Measurements from ENCODE around the gene AFG1L. TPM values are rescaled to one million over a fixed set of nuclear protein-coding genes. Genes with fewer than 3 reads are reported as not detected.
A peak's percentile ranks its signal among the peaks of the same experiment; 100 is the strongest.
"Not testable (repeated sequence)": the region's sequence is repeated elsewhere in the genome, so short reads cannot be mapped to it uniquely, and the experiment has no call there.

AFG1L gene
- total RNA-seq (9.8 TPM), polyA plus RNA-seq (3.9 TPM)
- long read RNA-seq, donor 1, result 0 reads
- long read RNA-seq, donor 2, result 0 reads
- long read RNA-seq, donor 3, full-length matches to known transcripts, result 2 of 2 reads
- long read RNA-seq, donor 3, partial matches to known transcripts, result 0 of 2 reads
- long read RNA-seq, donor 3, other reads (novel, unspliced or antisense), result 0 of 2 reads
- long read RNA-seq, donor 4, result 0 reads
- long read RNA-seq, donor 5, full-length matches to known transcripts, result 1 of 1 reads
- long read RNA-seq, donor 5, partial matches to known transcripts, result 0 of 1 reads
- long read RNA-seq, donor 5, other reads (novel, unspliced or antisense), result 0 of 1 reads
- long read RNA-seq, donor 6, full-length matches to known transcripts, result 2 of 2 reads
- long read RNA-seq, donor 6, partial matches to known transcripts, result 0 of 2 reads
- long read RNA-seq, donor 6, other reads (novel, unspliced or antisense), result 0 of 2 reads
- long read RNA-seq, donor 7, result 0 reads
- long read RNA-seq, donor 8, result 0 reads
- long read RNA-seq, donor 9, full-length matches to known transcripts, result 1 of 1 reads
- long read RNA-seq, donor 9, partial matches to known transcripts, result 0 of 1 reads
- long read RNA-seq, donor 9, other reads (novel, unspliced or antisense), result 0 of 1 reads
- long read RNA-seq, donor 10, result 0 reads

DNA sequence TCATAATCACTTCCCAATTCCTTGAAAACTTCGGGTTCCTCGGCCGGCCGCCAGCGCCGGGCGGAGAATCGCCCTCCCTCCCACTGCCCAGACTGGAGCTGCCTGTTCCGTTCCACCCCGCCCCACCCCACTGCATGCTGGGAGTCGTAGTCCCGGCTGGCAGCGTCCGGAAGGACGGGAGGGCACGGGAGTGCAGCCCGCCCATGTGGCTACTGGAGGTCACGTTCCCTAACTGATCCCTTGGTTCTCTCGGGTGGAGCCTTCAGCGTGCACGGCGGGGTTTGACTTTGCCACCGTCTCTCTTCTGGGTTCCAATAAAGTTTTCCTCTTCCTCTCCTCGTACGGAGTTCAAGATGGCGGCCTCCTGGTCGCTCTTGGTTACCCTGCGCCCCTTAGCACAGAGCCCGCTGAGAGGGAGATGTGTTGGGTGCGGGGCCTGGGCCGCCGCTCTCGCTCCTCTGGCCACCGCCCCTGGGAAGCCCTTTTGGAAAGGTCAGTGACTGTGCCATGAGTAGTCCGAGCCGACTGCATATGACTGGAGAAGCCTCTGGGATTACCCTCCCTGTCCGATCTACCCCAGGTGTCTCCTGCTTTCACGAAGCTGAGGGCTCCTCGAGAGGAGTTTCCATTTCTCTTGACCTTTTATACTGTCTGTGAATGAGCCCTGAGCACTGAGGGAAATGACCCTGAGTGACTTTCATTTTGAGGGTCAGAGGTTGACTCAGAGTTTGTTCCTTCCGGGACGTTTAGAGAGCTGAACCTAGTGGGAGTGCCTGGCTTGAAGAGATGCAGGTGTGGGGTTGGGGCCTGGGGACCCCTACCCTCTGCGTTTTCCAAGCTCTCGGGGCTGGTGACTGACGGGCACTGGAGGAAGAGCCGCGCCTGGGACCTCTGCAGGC, at the start of gene AFG1L:
AFG1L (plus strand) TSS at position 328 of the 899 bp plus-strand sequence; CDS start at position 354, 26 bp downstream.
- no peaks in the 10 kb centered on the region for H3K36me3 ChIP-seq (ENCODE audit: control insufficient read depth in 2 of 2, insufficient read depth in 2 of 2, low read length in 1 of 2)
- H3K4me1 ChIP-seq (ENCODE audit: control insufficient read depth in 2 of 2, insufficient read depth in 2 of 2, low read length in 2 of 2), result peaks cover 5 to 10% of the 10 kb centered on the region in 2 donors
- H3K27ac ChIP-seq (ENCODE audit: low read depth in 1 of 2, low read length in 1 of 2), result peak within 1 kb of the TSS; percentile 94 to 98
- 2% methylated on average over 46 of the region's 46 CpGs for WGBS
- no peaks in the 10 kb centered on the region for H3K9me3 ChIP-seq (ENCODE audit: control insufficient read depth in 2 of 2, insufficient read depth in 1 of 2, low read length in 1 of 2)
- peak; percentile 66 to 92 (median 83) for DNase-seq (ENCODE audit: low read depth in 6 of 9, low spot score in 9 of 9)
- peak within 1 kb of the TSS; percentile 86 to 95 for H3K4me3 ChIP-seq (ENCODE audit: low read length in 2 of 2)
- H3K27me3 ChIP-seq (ENCODE audit: control insufficient read depth in 2 of 2, insufficient read depth in 1 of 2, low read length in 1 of 2), result no peaks in the 10 kb centered on the region

DNA sequence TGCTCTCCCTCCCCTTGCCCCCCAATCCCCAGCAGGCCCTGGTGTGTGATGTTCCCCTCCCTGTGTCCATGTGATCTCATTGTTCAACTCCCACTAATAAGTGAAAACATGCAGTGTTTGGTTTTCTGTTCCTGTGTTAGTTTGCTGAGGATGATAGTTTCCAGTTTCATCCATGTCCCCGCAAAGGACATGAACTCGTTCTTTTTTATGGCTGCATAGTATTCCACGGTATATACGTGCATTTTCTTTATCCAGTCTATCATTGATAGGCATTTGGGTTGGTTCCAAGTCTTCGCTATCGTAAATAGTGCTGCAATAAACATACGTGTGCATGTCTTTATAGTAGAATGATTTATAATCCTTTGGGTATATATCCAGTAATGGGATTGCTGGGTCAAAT, 49.8 kb upstream of the AFG1L start:
- 98% methylated on average over 7 of the region's 7 CpGs for WGBS
- not testable (repeated sequence) for DNase-seq (ENCODE audit: low read depth in 6 of 9, low spot score in 9 of 9); H3K9me3 ChIP-seq (ENCODE audit: control insufficient read depth in 2 of 2, insufficient read depth in 1 of 2, low read length in 1 of 2); H3K36me3 ChIP-seq (ENCODE audit: control insufficient read depth in 2 of 2, insufficient read depth in 2 of 2, low read length in 1 of 2); H3K4me1 ChIP-seq (ENCODE audit: control insufficient read depth in 2 of 2, insufficient read depth in 2 of 2, low read length in 2 of 2); H3K4me3 ChIP-seq (ENCODE audit: low read length in 2 of 2); H3K27me3 ChIP-seq (ENCODE audit: control insufficient read depth in 2 of 2, insufficient read depth in 1 of 2, low read length in 1 of 2); H3K27ac ChIP-seq (ENCODE audit: low read depth in 1 of 2, low read length in 1 of 2)

DNA sequence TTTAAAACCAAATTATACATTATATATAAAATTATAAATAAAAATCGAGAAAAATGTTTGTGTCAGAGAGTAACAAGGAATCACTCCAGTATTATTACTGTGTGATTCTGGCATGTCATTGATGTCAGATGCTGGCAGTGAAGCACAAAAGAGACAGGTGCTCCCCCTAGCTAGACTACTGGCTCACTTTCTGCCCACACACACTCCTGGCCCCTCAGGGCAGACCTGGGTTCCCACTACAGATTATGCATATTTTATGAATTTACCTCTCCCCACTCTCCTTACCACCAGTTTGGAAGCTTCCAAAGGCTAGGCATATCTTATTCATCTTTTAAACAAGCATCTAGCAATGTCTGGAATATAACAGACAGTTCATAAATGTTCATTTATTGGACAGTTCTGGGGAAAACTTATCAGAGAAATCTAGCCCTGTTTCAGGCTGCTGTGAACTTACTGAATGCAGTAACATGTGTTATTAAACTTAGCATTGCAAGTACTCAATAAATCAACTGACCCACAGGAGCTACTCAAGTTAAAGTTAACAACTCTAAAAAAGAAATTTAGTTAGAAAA, 46.8 kb upstream of the AFG1L start:
- Histone ChIP-seq H3K27ac (ENCODE audit: low read depth in 1 of 2, low read length in 1 of 2) (no peak overlapping the region), H3K4me3 (ENCODE audit: low read length in 2 of 2) (no peak overlapping the region), H3K4me1 (ENCODE audit: control insufficient read depth in 2 of 2, insufficient read depth in 2 of 2, low read length in 2 of 2) (peaks cover 0 to 4% of the 10 kb centered on the region in 2 donors), H3K9me3 (ENCODE audit: control insufficient read depth in 2 of 2, insufficient read depth in 1 of 2, low read length in 1 of 2) (peaks cover 0 to 1% of the 10 kb centered on the region in 2 donors), H3K27me3 (ENCODE audit: control insufficient read depth in 2 of 2, insufficient read depth in 1 of 2, low read length in 1 of 2) (no peaks in the 10 kb centered on the region), H3K36me3 (ENCODE audit: control insufficient read depth in 2 of 2, insufficient read depth in 2 of 2, low read length in 1 of 2) (peaks cover 0 to 6% of the 10 kb centered on the region in 2 donors)
- 97% methylated on average over 1 of the region's 1 CpG for WGBS
- no peak for DNase-seq (ENCODE audit: low read depth in 6 of 9, low spot score in 9 of 9)

DNA sequence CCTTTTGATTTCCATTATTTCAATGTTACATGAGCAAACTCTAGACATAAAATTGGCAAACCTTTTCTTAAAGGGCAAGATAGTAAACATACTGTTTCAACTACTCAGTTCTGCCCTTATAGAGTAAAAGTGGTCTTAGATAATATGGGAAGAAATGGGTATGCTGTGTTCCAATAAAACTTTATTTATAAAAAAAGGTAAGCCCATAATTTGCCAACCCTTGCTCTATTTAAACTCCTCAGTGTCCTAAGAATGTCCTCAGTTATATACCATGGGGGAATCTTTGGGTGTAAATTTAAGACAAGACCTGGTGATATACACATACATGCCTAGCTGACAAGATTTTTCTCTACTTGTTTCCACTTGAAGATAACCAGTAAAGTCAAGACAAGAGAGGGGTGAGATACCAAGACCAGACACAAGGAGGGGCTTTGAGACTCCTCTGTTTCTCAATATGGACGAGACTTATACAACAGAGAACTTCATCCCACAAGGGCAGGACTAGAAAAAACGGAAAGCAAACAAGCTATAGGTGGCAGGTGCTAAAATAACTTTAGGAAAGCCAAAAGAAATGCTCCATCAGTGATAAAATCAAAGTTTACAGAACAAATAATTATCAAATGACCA, 44.5 kb upstream of the AFG1L start:
- Histone ChIP-seq H3K4me3 (ENCODE audit: low read length in 2 of 2) (no peak overlapping the region), H3K27me3 (ENCODE audit: control insufficient read depth in 2 of 2, insufficient read depth in 1 of 2, low read length in 1 of 2) (no peaks in the 10 kb centered on the region), H3K9me3 (ENCODE audit: control insufficient read depth in 2 of 2, insufficient read depth in 1 of 2, low read length in 1 of 2) (no peaks in the 10 kb centered on the region), H3K27ac (ENCODE audit: low read depth in 1 of 2, low read length in 1 of 2) (no peak overlapping the region), H3K4me1 (ENCODE audit: control insufficient read depth in 2 of 2, insufficient read depth in 2 of 2, low read length in 2 of 2) (peaks cover under 1 to 4% of the 10 kb centered on the region in 2 donors), H3K36me3 (ENCODE audit: control insufficient read depth in 2 of 2, insufficient read depth in 2 of 2, low read length in 1 of 2) (peaks cover 0 to 10% of the 10 kb centered on the region in 2 donors)
- 89% methylated on average over 2 of the region's 2 CpGs for WGBS
- DNase-seq (ENCODE audit: low read depth in 6 of 9, low spot score in 9 of 9), result peak in 1 of 9 donors; percentile 22

DNA sequence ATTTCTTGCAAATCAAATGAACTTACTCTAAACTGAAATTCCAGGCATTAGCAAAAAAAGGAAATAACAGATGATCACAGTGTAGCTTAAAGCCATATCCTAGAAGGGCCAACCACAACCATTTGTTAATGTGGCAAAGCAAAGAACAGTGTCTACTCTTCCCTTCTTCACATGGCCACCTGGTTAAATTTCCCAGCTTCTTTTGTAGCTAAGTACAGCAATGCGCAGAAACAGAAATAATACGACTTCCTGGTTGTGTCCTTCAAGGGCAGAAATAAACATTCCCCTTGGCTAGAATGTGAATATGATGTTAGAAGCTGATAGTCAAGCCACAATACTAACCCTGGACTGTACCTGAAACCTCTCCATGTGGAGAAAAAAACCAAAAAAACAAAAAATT, 43.6 kb upstream of the AFG1L start:
- Histone ChIP-seq H3K27me3 (ENCODE audit: control insufficient read depth in 2 of 2, insufficient read depth in 1 of 2, low read length in 1 of 2) (no peaks in the 10 kb centered on the region), H3K27ac (ENCODE audit: low read depth in 1 of 2, low read length in 1 of 2) (no peak overlapping the region), H3K4me3 (ENCODE audit: low read length in 2 of 2) (no peak overlapping the region), H3K4me1 (ENCODE audit: control insufficient read depth in 2 of 2, insufficient read depth in 2 of 2, low read length in 2 of 2) (peaks cover 2 to 4% of the 10 kb centered on the region in 2 donors), H3K36me3 (ENCODE audit: control insufficient read depth in 2 of 2, insufficient read depth in 2 of 2, low read length in 1 of 2) (peaks cover 0 to 15% of the 10 kb centered on the region in 2 donors), H3K9me3 (ENCODE audit: control insufficient read depth in 2 of 2, insufficient read depth in 1 of 2, low read length in 1 of 2) (no peaks in the 10 kb centered on the region)
- WGBS, result 47% methylated on average over 2 of the region's 2 CpGs
- peak in 1 of 9 donors; percentile 12 for DNase-seq (ENCODE audit: low read depth in 6 of 9, low spot score in 9 of 9)

DNA sequence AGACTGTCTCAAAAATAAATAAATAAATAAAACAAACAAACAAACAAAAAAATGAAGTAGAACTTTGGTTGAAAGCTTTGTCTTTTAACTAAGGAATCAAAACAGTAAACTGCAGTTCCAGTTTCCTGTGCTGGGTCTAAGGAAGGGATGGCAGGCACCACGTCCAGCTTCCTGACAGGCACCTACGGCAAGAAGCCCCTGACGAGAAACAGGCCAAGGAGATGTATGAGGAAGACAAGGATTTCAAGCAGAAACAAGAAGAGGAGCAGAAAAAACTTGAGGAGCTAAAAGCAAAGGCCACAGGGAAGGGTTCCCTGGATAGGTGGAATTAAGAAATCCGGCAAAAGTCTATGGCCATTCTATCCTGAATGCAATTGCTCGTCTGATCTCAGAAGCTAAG, 42.8 kb upstream of the AFG1L start:
- Histone ChIP-seq H3K36me3 (ENCODE audit: control insufficient read depth in 2 of 2, insufficient read depth in 2 of 2, low read length in 1 of 2) (peaks cover 0 to 17% of the 10 kb centered on the region in 2 donors), H3K27me3 (ENCODE audit: control insufficient read depth in 2 of 2, insufficient read depth in 1 of 2, low read length in 1 of 2) (no peaks in the 10 kb centered on the region), H3K4me1 (ENCODE audit: control insufficient read depth in 2 of 2, insufficient read depth in 2 of 2, low read length in 2 of 2) (peaks cover 2 to 4% of the 10 kb centered on the region in 2 donors), H3K9me3 (ENCODE audit: control insufficient read depth in 2 of 2, insufficient read depth in 1 of 2, low read length in 1 of 2) (no peaks in the 10 kb centered on the region), H3K27ac (ENCODE audit: low read depth in 1 of 2, low read length in 1 of 2) (no peak overlapping the region), H3K4me3 (ENCODE audit: low read length in 2 of 2) (no peak overlapping the region)
- WGBS, result 96% methylated on average over 5 of the region's 5 CpGs
- DNase-seq (ENCODE audit: low read depth in 6 of 9, low spot score in 9 of 9), result no peak

DNA sequence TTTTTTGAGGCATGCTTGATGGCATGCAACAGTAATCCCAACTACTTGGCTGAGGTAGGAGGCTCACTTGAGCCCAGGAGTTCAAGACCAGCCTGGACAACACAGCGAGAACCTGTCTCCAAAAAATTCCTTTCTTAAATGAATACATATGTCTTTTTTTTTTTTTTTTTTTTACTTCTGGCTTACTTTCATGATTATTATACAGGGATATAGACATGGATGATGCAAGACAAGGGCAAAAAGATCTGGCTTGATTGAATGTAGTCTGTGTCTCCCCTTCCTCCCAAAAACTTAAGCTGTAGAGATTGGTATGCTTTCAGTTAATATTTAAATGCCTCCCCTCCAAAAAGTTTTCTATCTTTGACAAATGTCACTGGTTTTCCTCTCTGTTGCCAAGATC, 41.6 kb upstream of the AFG1L start:
- H3K9me3 ChIP-seq (ENCODE audit: control insufficient read depth in 2 of 2, insufficient read depth in 1 of 2, low read length in 1 of 2), result no peaks in the 10 kb centered on the region
- no peak overlapping the region for H3K4me3 ChIP-seq (ENCODE audit: low read length in 2 of 2)
- no peak overlapping the region for H3K27ac ChIP-seq (ENCODE audit: low read depth in 1 of 2, low read length in 1 of 2)
- peaks cover 2 to 7% of the 10 kb centered on the region in 2 donors for H3K4me1 ChIP-seq (ENCODE audit: control insufficient read depth in 2 of 2, insufficient read depth in 2 of 2, low read length in 2 of 2)
- DNase-seq (ENCODE audit: low read depth in 6 of 9, low spot score in 9 of 9), result no peak
- H3K27me3 ChIP-seq (ENCODE audit: control insufficient read depth in 2 of 2, insufficient read depth in 1 of 2, low read length in 1 of 2), result no peaks in the 10 kb centered on the region
- WGBS, result 100% methylated on average over 1 of the region's 1 CpG
- H3K36me3 ChIP-seq (ENCODE audit: control insufficient read depth in 2 of 2, insufficient read depth in 2 of 2, low read length in 1 of 2), result peaks cover 0 to 19% of the 10 kb centered on the region in 2 donors
